CD8-positive, alpha-beta memory T cell (primary cell): ENCODE data around the gene CPLX3. TPM values are rescaled to one million over a fixed set of nuclear protein-coding genes. Genes with fewer than 3 reads are reported as not detected.

Experiments
- CTCF ChIA-PET: fragments of 350-600 bp; sonication (Branson Sonifier 250); formaldehyde crosslinking; loops from one replicate; lab custom pipeline; 2021; ENCODE audit warnings: antibody characterized with exemption; lab: Charles Lee
- POLR2A ChIA-PET: fragments of 350-600 bp; sonication (Branson Sonifier 250); formaldehyde crosslinking; loops from one replicate; lab custom pipeline; 2021; ENCODE audit warnings: antibody characterized with exemption; lab: Charles Lee
- DNase-seq, 5 donors: peaks; one replicate each; pipeline versions ENCODE4 v3.0.0 to v3.0.0-alpha.2; 2020 to 2022; ENCODE audit warnings: mixed read lengths in 1 of 5
- H3K27ac ChIP-seq: one replicate; pipeline ENCODE4 v1.7.0; 2013; ENCODE audit warnings: low read depth, mild to moderate bottlenecking, low read length, moderate library complexity
- H3K27me3 ChIP-seq: 2 replicates; pipeline ENCODE4 v1.7.0; 2013; ENCODE audit warnings: low read length, mild to moderate bottlenecking; ENCODE audit not compliant: insufficient read depth, poor library complexity, severe bottlenecking
- H3K36me3 ChIP-seq: 2 replicates; pipeline ENCODE4 v1.7.0; 2013; ENCODE audit warnings: mild to moderate bottlenecking, low read length, moderate library complexity; ENCODE audit not compliant: insufficient read depth
- H3K4me1 ChIP-seq: 2 replicates; pipeline ENCODE4 v1.7.0; 2013; ENCODE audit warnings: mild to moderate bottlenecking, low read length, moderate library complexity; ENCODE audit not compliant: insufficient read depth
- H3K4me3 ChIP-seq: 2 replicates; pipeline ENCODE4 v1.7.0; 2013; ENCODE audit warnings: mild to moderate bottlenecking, low read length
- H3K9me3 ChIP-seq: 2 replicates; pipeline ENCODE4 v1.7.0; 2013; ENCODE audit warnings: mild to moderate bottlenecking, low read length
- H3K27ac Mint-ChIP-seq, 8 donors: one replicate each; pipeline ENCODE4 v1.8.0; 2020 to 2021; ENCODE audit warnings: mixed read lengths in 8 of 8, mild to moderate bottlenecking in 6 of 8, inconsistent platforms in 3 of 8, moderate library complexity in 3 of 8
- H3K27me3 Mint-ChIP-seq, 2 donors: one replicate each; pipeline ENCODE4 v1.8.0; 2020 to 2021; ENCODE audit warnings: mixed read lengths in 2 of 2, mild to moderate bottlenecking in 1 of 2, moderate library complexity in 1 of 2
- H3K36me3 Mint-ChIP-seq, 3 donors: one replicate each; pipeline ENCODE4 v1.8.0; 2020 to 2021; ENCODE audit warnings: mixed read lengths in 3 of 3, inconsistent platforms in 1 of 3, mild to moderate bottlenecking in 1 of 3
- H3K4me1 Mint-ChIP-seq, 3 donors: one replicate each; pipeline ENCODE4 v1.8.0; 2020 to 2021; ENCODE audit warnings: mixed read lengths in 3 of 3, inconsistent platforms in 1 of 3, mild to moderate bottlenecking in 1 of 3
- H3K4me3 Mint-ChIP-seq, 7 donors: one replicate each; pipeline ENCODE4 v1.8.0; 2020 to 2021; ENCODE audit warnings: mixed read lengths in 7 of 7, mild to moderate bottlenecking in 6 of 7, moderate library complexity in 4 of 7, inconsistent platforms in 2 of 7
- H3K9me3 Mint-ChIP-seq, 5 donors: one replicate each; pipeline ENCODE4 v1.8.0; 2020 to 2022; ENCODE audit warnings: mixed read lengths in 5 of 5, mild to moderate bottlenecking in 3 of 5, moderate library complexity in 2 of 5, inconsistent platforms in 1 of 5
- polyA plus RNA-seq: library from polyadenylated mRNA; unstranded; fragments of 300-500 nt; fragmentation: Illumina TruSeq; gene quantifications from one replicate; pipeline ENCODE4 v1.2.3, GENCODE V29; 2021
- total RNA-seq, 2 experiments: library from RNA; stranded (reverse); gene quantifications; one replicate each; pipeline ENCODE4 v1.2.3, GENCODE V29; 2021

CPLX3 gene
- total and polyA plus RNA-seq, 3 experiments from 2014 or later: not detected

GRCh38 chr15:74781431-74782258 lies 44.8 kb upstream of the CPLX3 start, which contains the start of gene CSK:
CSK (plus strand) TSS chr15:74782080; CDS start chr15:74798298, 16,218 bp downstream.
- Mint-ChIP-seq H3K4me1 (peaks cover 71 to 81% (median 76%) of the 10 kb centered on the region in 3 donors), H3K36me3 (peaks cover 0 to 28% (median 4%) of the 10 kb centered on the region in 3 donors), H3K4me3 (peak within 1 kb of the TSS; percentile 85 to 98 (median 95)), H3K9me3 (no peaks in the 10 kb centered on the region), H3K27me3 (peaks cover 0 to 5% of the 10 kb centered on the region in 2 donors), H3K27ac (peak within 1 kb of the TSS; percentile 93 to 100 (median 98))
- peak; percentile 76 to 87 (median 83) for DNase-seq
- Histone ChIP-seq H3K4me1 (peaks cover 66% of the 10 kb centered on the region), H3K36me3 (no peaks in the 10 kb centered on the region), H3K27me3 (no peaks in the 10 kb centered on the region), H3K9me3 (no peaks in the 10 kb centered on the region), H3K4me3 (peak within 1 kb of the TSS; percentile 99), H3K27ac (peak within 1 kb of the TSS; percentile 74)
- ChIA-PET POLR2A (interaction anchor here (0.6 to 6.4 kb wide), 7 partner anchors 10 to 112 kb away, joined by 3 to 89 read pairs (median 11); partner anchors contain the start of gene ULK3), CTCF (interaction anchor here (0.6 to 18.5 kb wide), 7 partner anchors 11 to 169 kb away, joined by 3 to 1086 read pairs (median 19); partner anchors contain the start of gene FAM219B)

- no peaks in the 10 kb centered on the region for H3K9me3 Mint-ChIP-seq
- DNase-seq: peak; percentile 59 to 82 (median 64)
- Histone ChIP-seq H3K4me3 (peak overlapping the region; percentile 99), H3K4me1 (peaks cover 66% of the 10 kb centered on the region), H3K36me3 (no peaks in the 10 kb centered on the region), H3K27me3 (no peaks in the 10 kb centered on the region), H3K9me3 (no peaks in the 10 kb centered on the region), H3K27ac (peak overlapping the region; percentile 74)
- H3K27ac Mint-ChIP-seq: peak overlapping the region; percentile 90 to 99 (median 95)
- peak overlapping the region; percentile 85 to 97 (median 91) for H3K4me3 Mint-ChIP-seq
- peaks cover 0 to 28% (median 4%) of the 10 kb centered on the region in 3 donors for H3K36me3 Mint-ChIP-seq
- ChIA-PET POLR2A (interaction anchor here (0.6 to 6.4 kb wide), 6 partner anchors 10 to 111 kb away, joined by 5 to 89 read pairs (median 12); partner anchors contain the start of gene ULK3), CTCF (interaction anchor here (0.6 to 18.5 kb wide), 5 partner anchors 11 to 168 kb away, joined by 4 to 1086 read pairs (median 24); no protein-coding TSS in a partner anchor)
- H3K4me1 Mint-ChIP-seq: peaks cover 69 to 81% (median 76%) of the 10 kb centered on the region in 3 donors
- peaks cover 0 to 8% of the 10 kb centered on the region in 2 donors for H3K27me3 Mint-ChIP-seq
Measured at GRCh38 chr15:74782259-74783071, 44.0 kb upstream of the CPLX3 start.

GRCh38 chr15:74783072-74783807 lies 43.2 kb upstream of the CPLX3 start:
- Mint-ChIP-seq H3K4me1 (peaks cover 69 to 81% (median 76%) of the 10 kb centered on the region in 3 donors), H3K27ac (peak overlapping the region; percentile 90 to 99 (median 95)), H3K27me3 (peaks cover 0 to 8% of the 10 kb centered on the region in 2 donors), H3K4me3 (peak overlapping the region; percentile 85 to 97 (median 91)), H3K9me3 (no peaks in the 10 kb centered on the region), H3K36me3 (peaks cover 0 to 30% (median 4%) of the 10 kb centered on the region in 3 donors)
- Histone ChIP-seq H3K9me3 (no peaks in the 10 kb centered on the region), H3K27ac (peak overlapping the region; percentile 74), H3K4me3 (peak overlapping the region; percentile 99), H3K4me1 (peaks cover 66% of the 10 kb centered on the region), H3K27me3 (no peaks in the 10 kb centered on the region), H3K36me3 (no peaks in the 10 kb centered on the region)
- peak in 1 of 5 donors; percentile 28 for DNase-seq
- ChIA-PET CTCF (interaction anchor here (1.3 to 18.5 kb wide), 3 partner anchors 10 to 123 kb away, joined by 4 to 1086 read pairs (median 158); partner anchors contain the start of gene FAM219B), POLR2A (interaction anchor here (0.7 to 6.4 kb wide), 5 partner anchors 9 to 168 kb away, joined by 3 to 89 read pairs (median 8); partner anchors contain the start of gene CLK3)

GRCh38 chr15:74783808-74784175 lies 42.6 kb upstream of the CPLX3 start:
- no peaks in the 10 kb centered on the region for H3K36me3 ChIP-seq
- ChIA-PET POLR2A (interaction anchor here (0.6 to 6.4 kb wide), 7 partner anchors 8 to 246 kb away, joined by 3 to 89 read pairs (median 6); partner anchors contain the start of gene CLK3), CTCF (interaction anchor here (1.3 to 18.5 kb wide), 5 partner anchors 9 to 123 kb away, joined by 4 to 1086 read pairs (median 5); partner anchors contain the start of gene FAM219B)
- peak overlapping the region; percentile 85 to 97 (median 91) for H3K4me3 Mint-ChIP-seq
- H3K27me3 Mint-ChIP-seq: peaks cover 0 to 8% of the 10 kb centered on the region in 2 donors
- peaks cover 66% of the 10 kb centered on the region for H3K4me1 ChIP-seq
- peak overlapping the region; percentile 90 to 99 (median 95) for H3K27ac Mint-ChIP-seq
- peaks cover 0 to 32% (median 4%) of the 10 kb centered on the region in 3 donors for H3K36me3 Mint-ChIP-seq
- H3K27ac ChIP-seq: peak overlapping the region; percentile 74
- H3K9me3 ChIP-seq: no peaks in the 10 kb centered on the region
- no peaks in the 10 kb centered on the region for H3K9me3 Mint-ChIP-seq
- peak overlapping the region; percentile 99 for H3K4me3 ChIP-seq
- peaks cover 69 to 81% (median 76%) of the 10 kb centered on the region in 3 donors for H3K4me1 Mint-ChIP-seq
- no peaks in the 10 kb centered on the region for H3K27me3 ChIP-seq
- no peak for DNase-seq

- H3K27me3 ChIP-seq: no peaks in the 10 kb centered on the region
- peak overlapping the region; percentile 80 for H3K4me3 ChIP-seq
- Mint-ChIP-seq H3K27me3 (peaks cover 0 to 7% of the 10 kb centered on the region in 2 donors), H3K36me3 (peaks cover 0 to 35% (median 4%) of the 10 kb centered on the region in 3 donors), H3K4me1 (peaks cover 69 to 81% (median 76%) of the 10 kb centered on the region in 3 donors), H3K27ac (peak overlapping the region; percentile 92 to 99 (median 98)), H3K9me3 (no peaks in the 10 kb centered on the region), H3K4me3 (peak overlapping the region; percentile 85 to 97 (median 91))
- no peaks in the 10 kb centered on the region for H3K9me3 ChIP-seq
- ChIA-PET CTCF (interaction anchor here (1.0 to 18.5 kb wide), 6 partner anchors 9 to 123 kb away, joined by 3 to 1086 read pairs (median 4); partner anchors contain the start of gene FAM219B), POLR2A (interaction anchor here (0.6 to 6.4 kb wide), 7 partner anchors 8 to 245 kb away, joined by 3 to 89 read pairs (median 6); partner anchors contain the start of gene CLK3)
- H3K36me3 ChIP-seq: no peaks in the 10 kb centered on the region
- H3K4me1 ChIP-seq: peaks cover 66% of the 10 kb centered on the region
- H3K27ac ChIP-seq: peak overlapping the region; percentile 72
- peak in 1 of 5 donors; percentile 18 for DNase-seq
Measured at GRCh38 chr15:74784426-74785193, 41.8 kb upstream of the CPLX3 start.
